CD1c-positive myeloid dendritic cell (primary cell): ENCODE data around the gene FOXP1.

ENCODE experiments used
- DNase-seq: peaks from one replicate; pipeline ENCODE4 v3.0.0-alpha.2; 2016; ENCODE audit errors: extremely low spot score

Gene FOXP1

GRCh38 chr3:71505767-71506350 is 77.7 kb downstream of the FOXP1 start:
- no peak for DNase-seq

- DNase-seq: peak; percentile 63
Observed at GRCh38 chr3:71504250-71505036, 79.1 kb downstream of the FOXP1 start.

- DNase-seq: peak; percentile 38
Observed at GRCh38 chr3:71503525-71504249, 79.8 kb downstream of the FOXP1 start.

- no peak for DNase-seq
Observed at GRCh38 chr3:71502066-71502625, 81.4 kb downstream of the FOXP1 start.

GRCh38 chr3:71500696-71501095 is 82.8 kb downstream of the FOXP1 start:
- DNase-seq: no peak

GRCh38 chr3:71499227-71499876 is 84.2 kb downstream of the FOXP1 start:
- no peak for DNase-seq

GRCh38 chr3:71498543-71498942 is 85.0 kb downstream of the FOXP1 start:
- no peak for DNase-seq

- DNase-seq: no peak
Observed at GRCh38 chr3:71497971-71498444, 85.5 kb downstream of the FOXP1 start.

- no peak for DNase-seq
Observed at GRCh38 chr3:71497367-71497897, 86.1 kb downstream of the FOXP1 start.

- peak; percentile 47 for DNase-seq
Observed at GRCh38 chr3:71495708-71496472, 87.6 kb downstream of the FOXP1 start.

- DNase-seq: peak; percentile 34
Observed at GRCh38 chr3:71494212-71494611, 89.3 kb downstream of the FOXP1 start.

- peak; percentile 42 for DNase-seq
Observed at GRCh38 chr3:71492974-71493771, 90.4 kb downstream of the FOXP1 start.

- no peak for DNase-seq
Observed at GRCh38 chr3:71492566-71492965, 91.0 kb downstream of the FOXP1 start.

- DNase-seq: no peak
Observed at GRCh38 chr3:71491154-71491752, 92.3 kb downstream of the FOXP1 start.

- no peak for DNase-seq
Observed at GRCh38 chr3:71490692-71491091, 92.8 kb downstream of the FOXP1 start.

- DNase-seq: no peak
Observed at GRCh38 chr3:71489315-71489761, 94.2 kb downstream of the FOXP1 start.

- no peak for DNase-seq
Observed at GRCh38 chr3:71488882-71489281, 94.6 kb downstream of the FOXP1 start.

GRCh38 chr3:71488391-71488809 is 95.1 kb downstream of the FOXP1 start:
- DNase-seq: no peak

- peak; percentile 28 for DNase-seq
Observed at GRCh38 chr3:71487418-71487817, 96.1 kb downstream of the FOXP1 start.
